Smooth muscle cell of the brain vasculature (primary cell): ENCODE data around the gene LIMK2.

Source experiments
- DNase-seq: peaks from one replicate; pipeline ENCODE4 v3.0.0-alpha.2; 2012; ENCODE audit warnings: low read depth, low spot score

Gene LIMK2

GRCh38 chr22:31272522-31273446, 60.7 kb downstream of the LIMK2 start:
- no peak for DNase-seq

GRCh38 chr22:31274017-31274416, 61.9 kb downstream of the LIMK2 start:
- no peak for DNase-seq

DNA sequence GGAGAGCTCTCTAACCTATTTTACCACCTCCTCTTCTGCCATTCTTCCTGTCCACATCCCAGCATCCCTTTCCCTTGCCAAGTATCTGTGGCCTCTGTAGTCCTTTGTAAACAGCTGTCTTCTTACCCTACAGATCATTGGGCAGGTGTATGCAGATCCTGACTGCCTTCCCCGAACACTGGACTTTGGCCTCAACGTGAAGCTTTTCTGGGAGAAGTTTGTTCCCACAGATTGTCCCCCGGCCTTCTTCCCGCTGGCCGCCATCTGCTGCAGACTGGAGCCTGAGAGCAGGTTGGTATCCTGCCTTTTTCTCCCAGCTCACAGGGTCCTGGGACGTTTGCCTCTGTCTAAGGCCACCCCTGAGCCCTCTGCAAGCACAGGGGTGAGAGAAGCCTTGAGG, 62.9 kb downstream of the LIMK2 start:
- DNase-seq, result no peak

DNA sequence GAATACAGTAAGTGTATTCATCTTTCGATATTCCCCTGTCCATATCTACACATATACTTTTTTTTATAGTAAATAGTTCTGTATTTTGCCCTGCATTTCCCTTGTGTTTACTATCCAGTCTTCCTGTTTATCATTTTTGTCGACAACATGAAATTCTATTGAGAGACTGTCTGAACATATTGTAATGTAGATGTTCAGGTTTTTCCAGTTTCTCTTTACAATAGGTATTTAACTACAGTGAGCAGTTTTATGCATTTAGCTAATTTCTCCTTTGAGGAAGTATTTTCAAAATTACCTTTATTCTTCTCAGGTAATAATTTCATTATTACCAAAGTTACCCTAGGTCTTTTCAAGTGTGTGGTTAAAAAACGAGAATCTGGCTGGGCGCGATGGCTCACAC, 63.5 kb downstream of the LIMK2 start:
- no peak for DNase-seq

- DNase-seq, result no peak
Measured at GRCh38 chr22:31276426-31277167, 64.5 kb downstream of the LIMK2 start.

GRCh38 chr22:31277741-31278140, 65.6 kb downstream of the LIMK2 start:
- no peak for DNase-seq

- no peak for DNase-seq
Measured at GRCh38 chr22:31278151-31278621, 66.1 kb downstream of the LIMK2 start.

DNA sequence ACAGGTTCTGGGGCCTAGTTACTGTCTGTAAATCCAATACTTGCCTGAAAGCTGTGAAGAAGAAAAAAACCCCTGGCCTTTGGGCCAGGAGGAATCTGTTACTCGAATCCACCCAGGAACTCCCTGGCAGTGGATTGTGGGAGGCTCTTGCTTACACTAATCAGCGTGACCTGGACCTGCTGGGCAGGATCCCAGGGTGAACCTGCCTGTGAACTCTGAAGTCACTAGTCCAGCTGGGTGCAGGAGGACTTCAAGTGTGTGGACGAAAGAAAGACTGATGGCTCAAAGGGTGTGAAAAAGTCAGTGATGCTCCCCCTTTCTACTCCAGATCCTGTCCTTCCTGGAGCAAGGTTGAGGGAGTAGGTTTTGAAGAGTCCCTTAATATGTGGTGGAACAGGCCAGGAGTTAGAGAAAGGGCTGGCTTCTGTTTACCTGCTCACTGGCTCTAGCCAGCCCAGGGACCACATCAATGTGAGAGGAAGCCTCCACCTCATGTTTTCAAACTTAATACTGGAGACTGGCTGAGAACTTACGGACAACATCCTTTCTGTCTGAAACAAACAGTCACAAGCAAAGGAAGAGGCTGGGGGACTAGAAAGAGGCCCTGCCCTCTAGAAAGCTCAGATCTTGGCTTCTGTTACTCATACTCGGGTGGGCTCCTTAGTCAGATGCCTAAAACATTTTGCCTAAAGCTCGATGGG, 66.7 kb downstream of the LIMK2 start:
- DNase-seq, result no peak

GRCh38 chr22:31279327-31279669, 67.2 kb downstream of the LIMK2 start:
- DNase-seq, result no peak

DNA sequence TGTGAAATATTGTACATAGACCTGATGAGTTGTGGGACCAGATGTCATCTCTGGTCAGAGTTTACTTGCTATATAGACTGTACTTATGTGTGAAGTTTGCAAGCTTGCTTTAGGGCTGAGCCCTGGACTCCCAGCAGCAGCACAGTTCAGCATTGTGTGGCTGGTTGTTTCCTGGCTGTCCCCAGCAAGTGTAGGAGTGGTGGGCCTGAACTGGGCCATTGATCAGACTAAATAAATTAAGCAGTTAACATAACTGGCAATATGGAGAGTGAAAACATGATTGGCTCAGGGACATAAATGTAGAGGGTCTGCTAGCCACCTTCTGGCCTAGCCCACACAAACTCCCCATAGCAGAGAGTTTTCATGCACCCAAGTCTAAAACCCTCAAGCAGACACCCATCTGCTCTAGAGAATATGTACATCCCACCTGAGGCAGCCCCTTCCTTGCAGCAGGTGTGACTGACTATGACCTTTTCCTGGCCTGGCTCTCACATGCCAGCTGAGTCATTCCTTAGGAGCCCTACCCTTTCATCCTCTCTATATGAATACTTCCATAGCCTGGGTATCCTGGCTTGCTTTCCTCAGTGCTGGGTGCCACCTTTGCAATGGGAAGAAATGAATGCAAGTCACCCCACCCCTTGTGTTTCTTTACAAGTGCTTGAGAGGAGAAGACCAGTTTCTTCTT, 67.9 kb downstream of the LIMK2 start:
- DNase-seq, result no peak

DNA sequence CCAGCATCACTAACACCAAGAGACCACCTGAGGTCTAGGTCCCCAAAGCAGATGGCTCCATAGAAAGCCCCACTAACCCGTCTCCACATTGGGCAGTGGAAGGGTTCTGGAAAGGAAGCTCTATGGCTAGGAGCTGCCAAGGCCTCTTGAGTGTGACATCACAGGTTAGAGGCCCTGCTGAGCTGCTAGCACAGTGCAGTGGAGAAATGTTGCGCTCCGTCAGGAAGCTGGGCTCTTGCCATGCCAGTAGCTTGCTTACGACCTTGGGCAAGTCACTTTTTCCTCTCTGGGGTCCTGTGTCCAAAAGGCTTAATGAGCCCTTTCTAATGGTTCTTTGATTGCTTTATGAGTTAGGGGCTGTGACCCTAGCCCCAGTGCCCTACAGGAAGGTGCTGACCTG, 69.6 kb downstream of the LIMK2 start:
- no peak for DNase-seq

DNA sequence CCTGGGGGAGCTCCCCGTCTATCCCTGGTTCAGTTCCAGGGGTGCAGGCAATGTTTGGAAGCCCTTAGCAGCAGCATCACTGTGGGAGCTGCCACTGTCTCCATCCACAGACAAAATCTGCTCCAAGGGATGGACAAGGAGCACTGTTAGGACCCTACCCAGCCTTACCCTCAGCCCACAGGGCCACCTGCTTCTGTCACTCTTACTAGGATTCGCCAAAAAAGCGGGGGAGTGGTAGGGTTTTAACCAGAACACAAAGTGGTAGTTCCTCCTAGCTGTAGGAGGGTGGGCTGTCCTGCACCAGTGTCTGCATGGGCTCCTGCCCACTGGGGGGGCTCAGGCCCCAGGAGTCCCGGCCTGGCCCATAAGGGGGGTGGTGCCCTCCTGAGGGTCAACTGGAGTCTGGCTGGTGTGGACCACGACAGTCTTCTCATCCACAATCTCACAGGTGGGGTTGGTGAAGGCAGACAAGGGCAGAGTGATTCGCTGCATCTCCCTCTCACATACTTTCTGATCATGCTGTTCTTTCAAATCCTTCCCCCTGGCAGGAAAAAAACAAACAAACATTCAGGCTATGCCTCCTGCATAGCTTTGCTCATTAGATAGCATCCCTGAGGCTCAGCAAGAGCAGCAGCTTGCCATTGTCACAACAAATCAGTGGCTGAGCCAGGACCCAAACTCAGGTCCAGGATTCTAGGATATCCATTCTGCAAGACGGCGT, 70.8 kb downstream of the LIMK2 start:
- no peak for DNase-seq

GRCh38 chr22:31284281-31285155, 72.4 kb downstream of the LIMK2 start:
- no peak for DNase-seq

- DNase-seq, result no peak
Measured at GRCh38 chr22:31286360-31287255, 74.5 kb downstream of the LIMK2 start.

DNA sequence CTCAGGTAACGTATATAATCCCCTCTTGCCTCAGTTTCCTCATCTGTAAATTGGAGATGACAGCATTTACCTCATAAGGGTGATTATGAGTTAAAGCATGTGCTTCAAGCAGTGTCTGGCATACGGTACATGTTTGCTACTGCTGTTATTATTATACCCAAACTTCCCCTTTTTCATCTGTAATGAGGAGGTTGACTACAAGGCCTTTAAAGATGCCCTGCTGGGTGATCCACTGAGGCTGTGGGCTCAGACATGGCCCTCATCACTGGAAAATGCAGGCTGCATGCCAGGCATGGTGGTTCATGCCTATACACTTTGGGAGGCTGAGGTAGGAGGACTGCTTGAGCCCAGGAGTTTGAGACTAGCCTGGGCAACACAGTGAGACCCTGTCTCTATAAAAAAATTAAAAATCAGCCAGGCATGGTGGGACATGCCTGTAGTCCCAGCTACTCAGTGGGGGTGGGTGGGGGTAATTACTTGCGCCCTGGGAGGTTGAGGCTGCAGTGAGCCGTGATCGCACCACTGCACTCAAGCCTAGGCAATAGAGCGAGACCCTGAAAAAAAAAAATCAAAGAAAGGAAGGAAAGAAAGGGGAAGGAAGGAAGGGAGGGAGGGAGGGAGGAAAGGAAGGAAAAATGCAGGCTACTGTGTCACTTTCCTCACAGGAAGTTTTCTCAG, 75.9 kb downstream of the LIMK2 start:
- no peak for DNase-seq

GRCh38 chr22:31288496-31289240, 76.6 kb downstream of the LIMK2 start:
- no peak for DNase-seq

DNA sequence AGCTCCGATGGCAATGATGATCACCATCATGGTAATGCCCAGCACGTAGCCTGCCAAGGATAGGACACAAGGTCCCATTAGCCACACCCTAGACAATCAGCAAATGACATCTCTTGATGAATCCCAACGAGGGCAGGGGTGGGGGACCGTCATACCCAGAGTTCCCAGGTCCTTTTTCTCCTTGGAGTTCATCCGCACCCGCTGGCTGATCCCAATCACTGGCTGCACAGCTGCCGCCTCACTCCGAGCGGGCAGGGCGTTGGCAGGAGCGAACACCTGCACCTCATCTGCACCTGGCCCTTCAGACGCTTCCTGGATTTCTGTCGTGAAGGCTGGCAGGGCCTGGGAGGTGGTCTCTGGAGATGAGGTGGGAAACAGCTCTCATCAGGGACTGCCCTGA, 77.2 kb downstream of the LIMK2 start:
- no peak for DNase-seq
